HG02840 (cell line): ENCODE results near the gene CD300LB.
"Not testable (repeated sequence)": the region's sequence is repeated elsewhere in the genome, so short reads cannot be mapped to it uniquely, and the experiment has no call there.

Experiments
- ATAC-seq: cut with Tn5 transposase; IDR thresholded peaks from one replicate; pipeline ENCODE4 v1.9.1; 2021; ENCODE audit warnings: mild to moderate bottlenecking, moderate library complexity, moderate number of reproducible peaks; ENCODE audit not compliant: unreplicated experiment, low FRiP score

Gene CD300LB

GRCh38 chr17:74531231-74531761 lies at the start of gene CD300LB:
CD300LB (minus strand) TSS chr17:74531475; CDS start chr17:74531350, 125 bp downstream.
- ATAC-seq = no peak

DNA sequence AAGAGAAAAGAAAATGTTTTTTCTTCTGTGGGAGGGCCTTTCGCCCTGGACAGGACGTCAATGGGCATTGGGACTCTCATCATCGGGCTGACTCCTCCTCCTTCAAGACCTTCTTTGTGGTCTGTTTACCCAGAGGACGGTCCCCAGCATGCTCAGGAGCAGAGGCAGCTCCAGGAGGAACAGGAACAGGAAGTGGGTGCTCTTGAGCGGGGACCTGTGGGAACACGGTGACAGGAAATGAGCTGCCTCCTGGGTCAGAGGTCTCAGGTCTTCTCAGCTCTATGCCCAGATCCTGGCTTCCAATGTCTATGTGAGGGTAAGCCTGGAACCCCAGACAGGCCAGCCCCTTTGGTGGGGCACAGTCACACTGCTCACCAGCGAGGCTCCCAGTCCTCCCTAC lies 48.6 kb upstream of the CD300LB start:
- no peak for ATAC-seq

- ATAC-seq = no peak
Observed at GRCh38 chr17:74578979-74579378, 47.7 kb upstream of the CD300LB start.

DNA sequence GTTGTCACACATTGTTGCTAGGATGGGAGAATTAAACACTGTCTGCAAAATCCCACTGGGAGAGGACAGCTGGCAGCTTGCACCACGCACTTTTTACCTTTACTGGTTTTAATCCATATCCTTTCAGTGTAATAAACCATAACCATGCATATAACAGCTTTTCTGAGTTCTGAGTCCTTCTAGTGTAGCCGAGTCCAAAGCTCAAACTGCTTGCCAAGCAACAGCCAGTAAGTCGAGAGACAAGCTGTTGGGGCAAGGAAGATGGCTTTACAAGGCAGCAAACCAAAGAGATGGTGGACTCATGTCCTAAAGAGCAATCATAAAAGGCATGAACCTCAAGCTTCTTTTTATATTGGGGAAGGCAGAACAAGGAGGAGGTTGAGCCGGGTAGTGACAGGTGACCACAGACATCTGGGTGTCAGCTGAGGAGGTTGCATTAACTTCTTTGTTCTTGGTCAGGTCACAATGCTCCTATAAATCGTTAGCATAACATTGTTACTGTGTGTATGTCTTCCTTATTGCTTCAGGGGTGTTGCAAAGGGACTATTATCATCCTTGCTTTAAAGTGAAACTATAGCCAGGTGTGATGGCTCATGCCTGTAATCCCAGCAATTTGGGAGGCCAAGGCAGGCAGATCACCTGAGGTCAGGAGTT lies 43.3 kb upstream of the CD300LB start:
- no peak for ATAC-seq

DNA sequence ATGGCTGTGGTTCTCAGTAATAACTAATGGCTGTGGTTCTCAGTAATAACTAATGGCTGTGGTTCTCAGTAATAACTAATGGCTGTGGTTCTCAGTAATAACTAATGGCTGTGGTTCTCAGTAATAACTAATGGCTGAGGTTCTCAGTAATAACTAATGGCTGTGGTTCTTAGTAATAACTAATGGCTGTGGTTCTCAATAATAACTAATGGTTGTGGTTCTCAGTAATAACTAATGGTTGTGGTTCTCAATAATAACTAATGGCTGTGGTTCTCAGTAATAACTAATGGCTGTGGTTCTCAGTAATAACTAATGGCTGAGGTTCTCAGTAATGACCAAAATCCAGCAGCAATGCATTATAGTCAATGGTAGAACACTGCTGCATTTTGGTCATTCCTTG lies 42.4 kb upstream of the CD300LB start:
- not testable (repeated sequence) for ATAC-seq

- ATAC-seq = no peak
Observed at GRCh38 chr17:74573169-74573568, 41.9 kb upstream of the CD300LB start.

DNA sequence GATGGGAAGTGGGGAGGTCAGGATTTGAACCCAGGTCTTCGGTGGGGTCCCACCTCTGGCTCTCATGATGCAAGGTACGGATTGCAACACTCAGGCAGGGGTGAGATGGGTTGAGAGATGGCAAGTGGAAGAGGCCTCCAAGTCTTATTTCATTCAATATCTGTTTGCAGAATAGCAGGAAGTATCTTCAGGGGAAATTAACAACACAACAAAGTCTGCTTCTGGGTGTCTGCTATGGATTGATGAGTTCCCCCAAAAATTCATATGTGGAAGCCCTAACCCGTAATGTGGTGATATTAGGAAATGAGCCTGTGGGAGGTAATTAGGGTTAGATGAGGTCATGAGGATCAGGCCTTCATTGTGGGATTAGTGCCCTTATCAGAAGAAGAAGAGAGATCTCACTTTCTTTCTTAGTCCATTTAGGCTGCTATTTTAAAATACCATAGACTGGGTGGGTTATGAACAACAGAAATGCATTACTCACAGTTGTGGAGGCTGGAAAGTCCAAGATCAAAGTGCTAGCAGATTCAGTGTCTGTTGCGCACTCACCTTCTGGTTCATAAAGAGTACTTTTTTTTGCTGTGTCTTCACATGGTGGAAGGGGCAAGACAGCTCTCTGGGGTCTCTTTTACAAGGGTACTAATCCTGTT lies 40.5 kb upstream of the CD300LB start:
- ATAC-seq = no peak

- no peak for ATAC-seq
Observed at GRCh38 chr17:74569020-74570003, 38.0 kb upstream of the CD300LB start.

- no peak for ATAC-seq
Observed at GRCh38 chr17:74568106-74568873, 37.0 kb upstream of the CD300LB start.

GRCh38 chr17:74567397-74567796 lies 36.1 kb upstream of the CD300LB start, which contains the start of gene CD300H:
CD300H (minus strand) TSS chr17:74567509.
- ATAC-seq = no peak

DNA sequence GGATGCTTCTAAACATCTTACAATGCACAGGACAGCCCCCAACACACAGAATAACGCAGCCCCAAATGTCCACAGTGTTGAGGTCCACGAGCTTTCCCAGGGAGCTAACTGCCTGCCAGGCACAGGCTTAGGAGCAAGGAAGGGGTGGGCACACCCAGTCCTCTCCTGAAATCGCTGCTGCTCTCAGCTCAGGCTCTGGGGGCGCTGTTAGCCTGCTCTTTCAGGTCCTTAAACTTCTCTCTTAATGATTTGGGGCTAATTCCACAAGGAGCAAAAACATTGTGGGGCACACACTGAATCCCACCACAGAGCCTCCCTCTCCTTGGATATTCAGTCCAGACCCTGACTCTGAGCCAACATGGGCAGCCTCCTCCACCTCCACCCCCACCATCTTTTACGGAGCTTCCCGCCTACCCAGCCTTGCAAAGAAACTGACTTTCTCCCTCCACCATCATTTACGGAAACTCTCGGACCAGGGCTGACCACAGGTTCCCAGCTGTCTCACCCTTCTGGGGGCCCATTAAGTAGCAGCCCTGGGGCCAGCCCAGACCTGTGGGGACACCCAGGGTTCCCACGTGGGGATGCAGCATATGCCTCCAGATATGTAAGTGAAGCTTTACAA lies 35.0 kb upstream of the CD300LB start:
- no peak for ATAC-seq

DNA sequence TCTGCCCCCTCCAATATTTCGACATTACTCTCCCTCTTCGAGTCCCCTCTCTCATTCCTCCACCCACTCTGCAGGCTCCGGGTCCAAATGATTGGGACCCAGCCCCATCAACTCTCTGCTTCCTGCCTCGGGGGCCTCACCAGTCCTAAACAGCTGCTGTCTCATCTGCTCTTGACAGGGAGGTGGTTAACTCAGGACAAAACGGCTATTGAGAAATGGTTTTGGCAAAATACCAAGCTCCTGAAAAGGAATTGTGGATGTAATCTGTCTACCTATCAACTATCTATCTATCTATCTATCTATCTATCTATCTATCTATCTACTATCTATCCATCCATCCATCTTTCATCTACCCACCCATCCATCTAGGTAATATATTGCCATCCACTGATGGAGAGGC lies 33.9 kb upstream of the CD300LB start:
- ATAC-seq = no peak

DNA sequence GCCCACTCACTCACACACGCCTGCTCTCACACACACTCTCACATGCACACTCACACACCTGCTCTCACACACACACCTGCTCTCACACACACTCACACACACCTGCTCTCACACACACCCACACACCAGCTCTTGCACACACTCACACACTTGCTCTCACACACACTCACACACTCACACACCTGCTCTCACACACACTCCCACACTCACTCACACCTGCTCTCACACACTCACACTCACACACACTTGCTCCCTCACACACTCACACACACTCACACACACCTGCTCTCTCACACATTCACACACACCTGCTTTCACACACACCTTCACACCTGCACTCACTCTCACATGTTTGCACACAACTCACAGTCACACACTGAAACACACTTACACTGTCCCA lies 32.1 kb upstream of the CD300LB start:
- no peak for ATAC-seq

DNA sequence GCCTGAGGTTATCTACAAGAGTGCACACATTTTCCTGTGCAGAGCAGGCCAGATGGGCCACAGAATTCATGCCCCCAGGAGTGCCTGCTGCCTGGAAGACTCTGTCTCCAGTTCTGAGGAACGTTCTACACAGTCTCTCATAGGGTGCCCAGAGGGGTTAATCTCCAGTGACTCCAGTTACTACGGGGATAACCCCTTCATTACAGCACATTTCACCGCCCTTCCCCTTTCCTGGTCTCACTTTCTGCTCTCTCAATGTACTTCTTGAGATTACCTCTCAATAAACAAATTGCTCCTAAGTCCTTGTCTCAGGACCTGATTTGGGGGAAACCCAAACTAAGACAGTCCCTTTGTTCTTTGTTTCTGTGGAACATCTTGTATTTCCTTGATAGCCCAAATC lies 30.3 kb upstream of the CD300LB start:
- ATAC-seq = no peak

DNA sequence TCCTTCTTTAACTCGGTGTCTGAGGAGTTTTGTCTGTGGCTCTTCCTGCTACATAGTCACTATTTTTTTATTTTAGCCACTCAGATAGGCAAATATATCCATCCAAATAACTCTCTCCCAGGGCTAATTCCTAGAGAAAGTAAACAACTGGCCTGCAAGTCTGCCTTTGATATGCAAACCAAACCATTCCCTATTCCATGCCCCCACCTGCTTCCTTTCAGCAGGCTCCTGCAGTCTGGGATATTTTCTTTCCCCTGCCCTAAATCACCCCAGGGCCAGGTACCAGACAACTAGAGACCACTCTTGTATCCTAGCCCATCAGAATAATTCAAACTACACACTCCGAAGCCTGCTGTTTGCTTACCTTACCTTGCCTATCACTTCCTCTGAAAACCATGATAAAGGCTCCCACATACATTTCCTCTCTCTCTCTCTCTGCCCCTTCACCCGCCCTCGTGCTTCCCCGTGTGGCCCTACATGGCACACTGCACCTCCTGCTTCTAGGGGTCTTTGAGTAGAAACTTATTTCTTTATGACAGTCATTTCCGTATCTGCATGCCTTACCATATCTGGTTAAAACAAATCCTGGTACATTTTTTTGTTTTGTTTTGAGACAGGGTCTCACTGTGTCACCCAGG lies 27.7 kb upstream of the CD300LB start:
- no peak for ATAC-seq

DNA sequence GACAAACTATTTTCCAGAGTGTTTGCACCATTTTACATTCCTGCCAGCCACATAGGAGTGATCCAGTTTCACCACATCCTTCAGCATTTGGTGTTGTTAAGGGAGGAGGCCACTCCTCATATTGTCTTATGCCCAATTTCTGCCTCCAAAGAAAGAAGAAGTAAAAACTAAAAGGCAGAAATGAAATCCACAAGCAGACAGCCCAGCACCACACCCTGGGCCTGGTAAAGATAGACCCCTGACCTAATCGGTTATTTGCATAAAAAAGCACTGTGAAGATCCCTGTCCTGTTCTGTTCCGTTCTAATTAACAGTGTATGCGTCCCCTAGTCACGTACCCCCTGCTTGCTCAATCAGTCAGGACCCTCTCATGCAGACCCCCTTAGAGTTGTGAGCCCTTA lies 27.1 kb upstream of the CD300LB start:
- not testable (repeated sequence) for ATAC-seq

GRCh38 chr17:74555427-74555940 lies 24.2 kb upstream of the CD300LB start:
- no peak for ATAC-seq

- no peak for ATAC-seq
Observed at GRCh38 chr17:74554909-74555308, 23.6 kb upstream of the CD300LB start.

- no peak for ATAC-seq
Observed at GRCh38 chr17:74552037-74552436, 20.8 kb upstream of the CD300LB start.
